Measurements from ENCODE around the gene ATXN1. TPM values are rescaled to one million over a fixed set of nuclear protein-coding genes. Genes with fewer than 3 reads are reported as not detected.

The ATXN1 gene
- polyA plus RNA-seq, 2 of the 4 experiments (the other 2 are of a cell fraction): 2.9 to 8.3 TPM

DNA sequence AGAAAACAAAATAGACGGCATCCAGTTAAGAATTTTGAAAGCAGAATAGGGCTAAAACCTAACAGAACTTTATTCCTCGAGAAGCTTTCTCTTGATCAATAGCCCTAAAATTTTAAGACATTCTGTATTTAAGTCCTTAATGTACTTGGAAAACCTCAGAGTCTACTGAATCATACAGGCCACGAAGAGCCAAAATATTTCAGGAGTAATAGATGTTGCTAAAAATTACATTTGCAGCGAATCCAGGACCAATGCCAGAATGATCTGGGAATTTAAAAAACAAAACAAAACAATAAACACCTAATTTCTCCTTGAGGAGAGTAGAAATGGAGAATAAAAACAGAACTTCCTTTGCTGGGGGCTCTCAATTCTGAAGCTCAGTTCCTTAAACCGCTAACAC, 23.3 kb downstream of the ATXN1 start:
- CTCF ChIA-PET: interaction anchor here (1.8 to 2.9 kb wide), 3 partner anchors 9 to 226 kb away, joined by 6 to 10 read pairs (median 7); partner anchors contain the start of gene ATXN1

GRCh38 chr6:16736856-16737775, 24.1 kb downstream of the ATXN1 start:
- ChIA-PET CTCF (interaction anchor here (1.8 to 2.9 kb wide), 4 partner anchors 8 to 225 kb away, joined by 6 to 10 read pairs (median 7); partner anchors contain the start of gene ATXN1), POLR2A (no interaction called here)
- DNase-seq (ENCODE audit: low read depth in 1 of 2, low spot score in 1 of 2) (no peak), ATAC-seq (no peak), FAIRE-seq (no peak)
- 68% methylated on average over 5 of the region's 5 CpGs for WGBS (ENCODE audit: missing lambda C conversion rate)
- Histone ChIP-seq H3K4me2 (no peak overlapping the region), H3K9me3 (no peaks in the 10 kb centered on the region), H3K4me3 (no peak overlapping the region), H3K4me1 (no peaks in the 10 kb centered on the region; the same call in 1 of the 3 replicates), H3K27ac (no peak overlapping the region)
- no peak for TF ChIP-seq HEYL (CRISPR knock-in tag; IDR thresholded peaks at IDR 0.05)
- TF ChIP-seq RFX5 (IDR thresholded peaks at IDR 0.05): no peak

More for the DNA sequence above, 23.3 kb downstream of the ATXN1 start:
- POLR2A ChIA-PET: no interaction called here
- Histone ChIP-seq H3K4me2 (no peak overlapping the region), H3K27ac (no peak overlapping the region), H3K9me3 (no peaks in the 10 kb centered on the region), H3K4me1 (no peaks in the 10 kb centered on the region; the same call in 2 of the 3 replicates), H3K4me3 (no peak overlapping the region)
- TF ChIP-seq, protein P1, sequence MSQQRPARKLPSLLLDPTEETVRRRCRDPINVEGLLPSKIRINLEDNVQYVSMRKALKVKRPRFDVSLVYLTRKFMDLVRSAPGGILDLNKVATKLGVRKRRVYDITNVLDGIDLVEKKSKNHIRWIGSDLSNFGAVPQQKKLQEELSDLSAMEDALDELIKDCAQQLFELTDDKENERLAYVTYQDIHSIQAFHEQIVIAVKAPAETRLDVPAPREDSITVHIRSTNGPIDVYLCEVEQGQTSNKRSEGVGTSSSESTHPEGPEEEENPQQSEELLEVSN (IDR thresholded peaks at IDR 0.05; ENCODE audit: borderline replicate concordance, low read depth): no peak
- no peak for TF ChIP-seq PHF8 (IDR thresholded peaks at IDR 0.05; ENCODE audit: borderline replicate concordance, low read depth)
- no peak for TF ChIP-seq CHD4 (IDR thresholded peaks at IDR 0.05; ENCODE audit: borderline replicate concordance)
- no peak for TF ChIP-seq EP300 (IDR thresholded peaks at IDR 0.05)
- no peak for TF ChIP-seq POLR2A (IDR thresholded peaks at IDR 0.05; ENCODE audit: low read length)
- TF ChIP-seq ESRRA (IDR thresholded peaks at IDR 0.05; ENCODE audit: borderline replicate concordance, low read length): no peak
- 87% methylated on average over 5 of the region's 5 CpGs for WGBS (ENCODE audit: missing lambda C conversion rate)
- DNase-seq (ENCODE audit: low read depth in 1 of 2, low spot score in 1 of 2): no peak
- no peak for ATAC-seq
- no peak for FAIRE-seq

DNA sequence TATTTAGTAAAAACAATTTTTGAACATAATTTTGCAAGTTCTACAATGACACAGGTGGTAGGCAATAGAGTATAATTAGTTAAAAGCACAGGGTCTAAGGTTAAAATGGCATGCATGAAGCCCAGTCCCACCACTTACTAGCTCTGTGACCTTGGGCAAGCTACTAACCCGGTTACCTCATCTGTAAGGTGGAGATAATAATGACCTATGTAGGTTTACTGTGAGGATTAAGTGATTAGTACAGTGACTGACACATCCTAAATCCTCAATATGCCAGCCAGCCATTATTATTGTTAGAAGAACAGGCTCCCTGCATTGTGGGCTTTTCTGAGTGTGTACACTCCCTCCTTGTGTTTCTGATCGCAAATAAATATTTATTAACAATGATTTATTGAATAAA, 26.2 kb downstream of the ATXN1 start:
- POLR2A ChIA-PET: no interaction called here
- CTCF ChIA-PET: interaction anchor here (2.3 kb wide), 1 partner anchor 10 kb away, joined by 7 read pairs; no protein-coding TSS in a partner anchor
- H3K4me3 ChIP-seq: no peak overlapping the region
- H3K27ac ChIP-seq: no peak overlapping the region
- DNase-seq (ENCODE audit: low read depth in 1 of 2, low spot score in 1 of 2): no peak
- TF ChIP-seq TFCP2L1 (CRISPR knock-in tag; IDR thresholded peaks at IDR 0.05) (no peak), NPAS2 (CRISPR knock-in tag; IDR thresholded peaks at IDR 0.05; ENCODE audit: borderline replicate concordance) (no peak), CEBPB (IDR thresholded peaks at IDR 0.05) (no peak), FOXS1 (CRISPR knock-in tag; IDR thresholded peaks at IDR 0.05) (no peak), CBX2 (IDR thresholded peaks at IDR 0.05; ENCODE audit: borderline replicate concordance, low read depth) (no peak), SMC3 (IDR thresholded peaks at IDR 0.05) (no peak), CBX8 (IDR thresholded peaks at IDR 0.05) (no peak), NFE2L2 (conservative IDR thresholded peaks at IDR 0.05; ENCODE audit: low read length) (no peak), ZFP36 (IDR thresholded peaks at IDR 0.05; ENCODE audit: borderline replicate concordance, partially characterized antibody) (no peak)
- TF ChIP-seq, protein P2, sequence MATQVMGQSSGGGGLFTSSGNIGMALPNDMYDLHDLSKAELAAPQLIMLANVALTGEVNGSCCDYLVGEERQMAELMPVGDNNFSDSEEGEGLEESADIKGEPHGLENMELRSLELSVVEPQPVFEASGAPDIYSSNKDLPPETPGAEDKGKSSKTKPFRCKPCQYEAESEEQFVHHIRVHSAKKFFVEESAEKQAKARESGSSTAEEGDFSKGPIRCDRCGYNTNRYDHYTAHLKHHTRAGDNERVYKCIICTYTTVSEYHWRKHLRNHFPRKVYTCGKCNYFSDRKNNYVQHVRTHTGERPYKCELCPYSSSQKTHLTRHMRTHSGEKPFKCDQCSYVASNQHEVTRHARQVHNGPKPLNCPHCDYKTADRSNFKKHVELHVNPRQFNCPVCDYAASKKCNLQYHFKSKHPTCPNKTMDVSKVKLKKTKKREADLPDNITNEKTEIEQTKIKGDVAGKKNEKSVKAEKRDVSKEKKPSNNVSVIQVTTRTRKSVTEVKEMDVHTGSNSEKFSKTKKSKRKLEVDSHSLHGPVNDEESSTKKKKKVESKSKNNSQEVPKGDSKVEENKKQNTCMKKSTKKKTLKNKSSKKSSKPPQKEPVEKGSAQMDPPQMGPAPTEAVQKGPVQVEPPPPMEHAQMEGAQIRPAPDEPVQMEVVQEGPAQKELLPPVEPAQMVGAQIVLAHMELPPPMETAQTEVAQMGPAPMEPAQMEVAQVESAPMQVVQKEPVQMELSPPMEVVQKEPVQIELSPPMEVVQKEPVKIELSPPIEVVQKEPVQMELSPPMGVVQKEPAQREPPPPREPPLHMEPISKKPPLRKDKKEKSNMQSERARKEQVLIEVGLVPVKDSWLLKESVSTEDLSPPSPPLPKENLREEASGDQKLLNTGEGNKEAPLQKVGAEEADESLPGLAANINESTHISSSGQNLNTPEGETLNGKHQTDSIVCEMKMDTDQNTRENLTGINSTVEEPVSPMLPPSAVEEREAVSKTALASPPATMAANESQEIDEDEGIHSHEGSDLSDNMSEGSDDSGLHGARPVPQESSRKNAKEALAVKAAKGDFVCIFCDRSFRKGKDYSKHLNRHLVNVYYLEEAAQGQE (IDR thresholded peaks at IDR 0.05): no peak
- FAIRE-seq: no peak
- no peaks in the 10 kb centered on the region for H3K9me3 ChIP-seq
- H3K4me1 ChIP-seq: peaks cover 21% of the 10 kb centered on the region
- no peak for ATAC-seq
- 73% methylated on average over 2 of the region's 2 CpGs for WGBS (ENCODE audit: missing lambda C conversion rate)
- no peak overlapping the region for H3K4me2 ChIP-seq
